Germinal center (tissue), 1 donor: ENCODE data around the gene XKR8.

Source experiments
- DNase-seq: peaks from one replicate; pipeline ENCODE4 v3.0.0; 2012; ENCODE audit warnings: mixed read lengths, low spot score

XKR8 gene

GRCh38 chr1:27959792-27960603, at the start of gene XKR8:
Gene XKR8 (plus strand): TSS chr1:27959973. CDS start chr1:27960070, 97 bp downstream.
- peak; percentile 96 for DNase-seq

- no peak for DNase-seq
Observed at GRCh38 chr1:27912429-27912828, 47.3 kb upstream of the XKR8 start.

- DNase-seq: no peak
Observed at GRCh38 chr1:27915082-27915575, 44.6 kb upstream of the XKR8 start.

- DNase-seq: no peak
Observed at GRCh38 chr1:27922272-27922671, 37.5 kb upstream of the XKR8 start.

GRCh38 chr1:27928216-27928954, 31.4 kb upstream of the XKR8 start:
- no peak for DNase-seq

GRCh38 chr1:27931184-27931583, 28.6 kb upstream of the XKR8 start:
- DNase-seq: no peak

- no peak for DNase-seq
Observed at GRCh38 chr1:27931759-27932158, 28.0 kb upstream of the XKR8 start.

GRCh38 chr1:27934818-27935549, 24.8 kb upstream of the XKR8 start, which contains the start of gene SMPDL3B:
Gene SMPDL3B (plus strand): TSS chr1:27935000. CDS start chr1:27935184, 184 bp downstream.
- DNase-seq: no peak

- DNase-seq: no peak
Observed at GRCh38 chr1:27935721-27936120, 24.1 kb upstream of the XKR8 start.

GRCh38 chr1:27936370-27936769, 23.4 kb upstream of the XKR8 start:
- no peak for DNase-seq

GRCh38 chr1:27937524-27937836, 22.3 kb upstream of the XKR8 start:
- DNase-seq: no peak

- no peak for DNase-seq
Observed at GRCh38 chr1:27938488-27938887, 21.3 kb upstream of the XKR8 start.

GRCh38 chr1:27940297-27940696, 19.5 kb upstream of the XKR8 start:
- peak; percentile 79 for DNase-seq

GRCh38 chr1:27940870-27941560, 18.8 kb upstream of the XKR8 start:
- no peak for DNase-seq

GRCh38 chr1:27941671-27942540, 17.9 kb upstream of the XKR8 start:
- DNase-seq: no peak

GRCh38 chr1:27945020-27945419, 14.8 kb upstream of the XKR8 start:
- no peak for DNase-seq

- DNase-seq: no peak
Observed at GRCh38 chr1:27949027-27949426, 10.7 kb upstream of the XKR8 start.

- DNase-seq: no peak
Observed at GRCh38 chr1:27951396-27951795, 8.4 kb upstream of the XKR8 start.

- DNase-seq: no peak
Observed at GRCh38 chr1:27952147-27952546, 7.6 kb upstream of the XKR8 start.

- DNase-seq: no peak
Observed at GRCh38 chr1:27954186-27954585, 5.6 kb upstream of the XKR8 start.

- DNase-seq: no peak
Observed at GRCh38 chr1:27955076-27955475, 4.7 kb upstream of the XKR8 start.
